Omental fat pad (tissue), 4 donors: ENCODE results near the gene LIPK. TPM values are rescaled to one million over a fixed set of nuclear protein-coding genes. Genes with fewer than 3 reads are reported as not detected.
"Not testable (repeated sequence)": the region's sequence is repeated elsewhere in the genome, so short reads cannot be mapped to it uniquely, and the experiment has no call there.

ENCODE experiments used
- ATAC-seq: fragments of 150-250 bp; one replicate; pipeline ENCODE4 v1.9.1; 2016; ENCODE audit warnings: mild to moderate bottlenecking, moderate library complexity; ENCODE audit not compliant: low FRiP score
- DNase-seq: peaks from one replicate; pipeline ENCODE4 v3.0.0-alpha.2; 2019; ENCODE audit warnings: low spot score
- CTCF ChIP-seq, 3 donors: fragments of 450-650 bp; IDR thresholded peaks; one replicate each; pipeline ENCODE4 v1.5.1; 2016 to 2017; ENCODE audit warnings: antibody characterized with exemption in 3 of 3, mild to moderate bottlenecking in 3 of 3, moderate library complexity in 2 of 3
- total RNA-seq, 4 donors: library from RNA; depleted of rRNA; stranded (reverse); fragments of >200 nt; gene quantifications; one replicate each; pipeline ENCODE4 v1.1.0, GENCODE V29; 2016

The LIPK gene
- total RNA-seq, 4 donors from 2014 or later = not detected

- no peak for ATAC-seq
- DNase-seq = no peak
- TF ChIP-seq CTCF (IDR thresholded peaks at IDR 0.05) = no peak
Observed at GRCh38 chr10:88721392-88721791, 15.3 kb downstream of the LIPK start.

GRCh38 chr10:88725798-88726197, 19.7 kb downstream of the LIPK start:
- DNase-seq (no peak), ATAC-seq (no peak)
- no peak for TF ChIP-seq CTCF (IDR thresholded peaks at IDR 0.05)

GRCh38 chr10:88728107-88728763, 22.2 kb downstream of the LIPK start:
- DNase-seq = no peak
- no peak for TF ChIP-seq CTCF (IDR thresholded peaks at IDR 0.05)
- no peak for ATAC-seq

GRCh38 chr10:88730864-88731263, 24.8 kb downstream of the LIPK start:
- ATAC-seq (no peak), DNase-seq (no peak)
- no peak for TF ChIP-seq CTCF (IDR thresholded peaks at IDR 0.05)

- no peak for ATAC-seq
Observed at GRCh38 chr10:88731296-88731695, 25.2 kb downstream of the LIPK start.

GRCh38 chr10:88733215-88733614, 27.2 kb downstream of the LIPK start:
- DNase-seq (no peak), ATAC-seq (no peak)
- TF ChIP-seq CTCF (IDR thresholded peaks at IDR 0.05) = no peak

More at GRCh38 chr10:88731296-88731695, 25.2 kb downstream of the LIPK start:
- no peak for TF ChIP-seq CTCF (IDR thresholded peaks at IDR 0.05)
- DNase-seq = no peak

GRCh38 chr10:88735661-88736060, 29.6 kb downstream of the LIPK start:
- TF ChIP-seq CTCF (IDR thresholded peaks at IDR 0.05) = no peak
- DNase-seq (no peak), ATAC-seq (no peak)

GRCh38 chr10:88741921-88742320, 35.9 kb downstream of the LIPK start:
- not testable (repeated sequence) for DNase-seq, ATAC-seq
